GM12873 (cell line): ENCODE measurements around the gene FAM13B.

Experiments used
- TF ChIP-seq, protein P1 (sequence below): IDR thresholded peaks from 2 replicates; pipeline ENCODE4 v1.5.1; 2012; ENCODE audit warnings: low read depth, mild to moderate bottlenecking, moderate library complexity, low read length, control low read depth; ENCODE audit not compliant: insufficient read depth; ENCODE audit errors: missing control alignments

FAM13B gene

DNA sequence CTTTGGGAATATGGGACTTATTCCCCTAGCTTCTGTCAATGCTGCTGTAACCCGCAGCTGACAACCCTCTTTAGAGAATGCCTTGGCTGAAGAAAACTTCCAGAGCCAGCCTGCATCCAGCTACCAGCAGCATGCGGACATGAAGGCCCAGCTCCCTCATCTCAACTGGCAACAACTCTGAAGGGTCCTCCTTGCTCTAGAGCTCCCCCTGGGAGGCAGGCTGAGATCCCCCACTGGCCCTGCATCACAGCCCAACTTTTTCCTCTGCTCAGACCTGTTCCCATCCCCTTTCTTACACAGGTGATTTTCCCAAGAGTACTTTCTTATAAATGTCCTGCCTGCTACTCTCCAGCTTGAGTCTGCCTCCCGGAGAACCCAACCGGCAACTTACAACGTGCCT is 32.2 kb upstream of the FAM13B start:
- TF ChIP-seq, protein P1, sequence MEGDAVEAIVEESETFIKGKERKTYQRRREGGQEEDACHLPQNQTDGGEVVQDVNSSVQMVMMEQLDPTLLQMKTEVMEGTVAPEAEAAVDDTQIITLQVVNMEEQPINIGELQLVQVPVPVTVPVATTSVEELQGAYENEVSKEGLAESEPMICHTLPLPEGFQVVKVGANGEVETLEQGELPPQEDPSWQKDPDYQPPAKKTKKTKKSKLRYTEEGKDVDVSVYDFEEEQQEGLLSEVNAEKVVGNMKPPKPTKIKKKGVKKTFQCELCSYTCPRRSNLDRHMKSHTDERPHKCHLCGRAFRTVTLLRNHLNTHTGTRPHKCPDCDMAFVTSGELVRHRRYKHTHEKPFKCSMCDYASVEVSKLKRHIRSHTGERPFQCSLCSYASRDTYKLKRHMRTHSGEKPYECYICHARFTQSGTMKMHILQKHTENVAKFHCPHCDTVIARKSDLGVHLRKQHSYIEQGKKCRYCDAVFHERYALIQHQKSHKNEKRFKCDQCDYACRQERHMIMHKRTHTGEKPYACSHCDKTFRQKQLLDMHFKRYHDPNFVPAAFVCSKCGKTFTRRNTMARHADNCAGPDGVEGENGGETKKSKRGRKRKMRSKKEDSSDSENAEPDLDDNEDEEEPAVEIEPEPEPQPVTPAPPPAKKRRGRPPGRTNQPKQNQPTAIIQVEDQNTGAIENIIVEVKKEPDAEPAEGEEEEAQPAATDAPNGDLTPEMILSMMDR = peak; percentile 66

DNA sequence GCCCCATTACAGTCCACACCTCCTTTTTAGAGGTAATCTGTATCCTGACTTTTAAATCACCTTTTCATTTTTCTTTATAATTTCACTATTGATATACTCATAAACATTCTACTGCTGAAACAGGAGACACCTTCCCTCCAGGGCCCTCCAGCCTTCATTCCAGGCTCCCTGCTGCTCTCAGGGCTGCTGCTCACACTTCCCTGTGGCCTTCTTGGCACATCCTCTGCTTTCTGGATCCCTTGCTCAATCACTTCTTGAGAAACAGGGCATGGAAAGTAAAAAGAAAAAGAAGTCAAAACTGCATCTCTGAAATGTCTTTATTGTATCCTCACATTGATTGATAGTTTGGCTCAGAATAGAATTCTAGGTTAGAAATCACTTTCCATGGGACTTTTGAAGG is 31.6 kb upstream of the FAM13B start:
- TF ChIP-seq, protein P1 = no peak

DNA sequence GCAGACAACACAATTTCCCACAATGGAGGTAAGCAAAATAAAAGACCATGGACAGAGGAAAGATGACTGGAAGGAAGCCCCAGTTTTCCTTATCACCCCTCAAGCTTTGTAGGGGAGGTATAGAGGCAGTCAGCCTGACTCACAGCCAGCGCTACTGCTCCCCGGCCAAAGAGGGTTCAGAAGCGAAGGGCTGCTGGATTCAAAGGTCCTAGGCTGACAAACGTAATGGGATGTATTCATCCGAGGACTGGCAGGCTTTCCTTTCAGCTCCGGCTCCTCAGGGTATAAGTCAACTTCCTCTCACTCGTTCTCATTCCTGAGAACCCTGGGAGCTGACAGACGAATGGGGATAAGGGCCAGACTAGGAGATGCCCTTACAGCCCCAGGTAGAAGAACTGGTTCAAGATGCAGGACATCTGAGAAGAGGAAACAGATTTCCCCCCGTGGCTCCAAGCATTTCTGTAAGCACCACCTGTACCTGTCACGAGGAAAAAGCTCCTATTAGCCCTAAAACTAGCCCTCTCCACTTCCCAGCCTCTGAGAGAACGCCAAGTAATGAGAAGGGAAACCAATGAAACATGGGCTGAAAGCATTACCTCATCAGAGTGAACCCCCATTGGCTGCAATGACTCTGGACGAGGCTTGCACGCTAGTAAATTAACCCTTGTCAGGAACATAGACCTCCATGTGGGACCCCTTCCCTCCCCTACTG is 22.1 kb upstream of the FAM13B start:
- TF ChIP-seq, protein P1 = no peak

- TF ChIP-seq, protein P1 = no peak
These were observed 21.3 kb upstream of the FAM13B start for GRCh38 chr5:138054206-138054605.

DNA sequence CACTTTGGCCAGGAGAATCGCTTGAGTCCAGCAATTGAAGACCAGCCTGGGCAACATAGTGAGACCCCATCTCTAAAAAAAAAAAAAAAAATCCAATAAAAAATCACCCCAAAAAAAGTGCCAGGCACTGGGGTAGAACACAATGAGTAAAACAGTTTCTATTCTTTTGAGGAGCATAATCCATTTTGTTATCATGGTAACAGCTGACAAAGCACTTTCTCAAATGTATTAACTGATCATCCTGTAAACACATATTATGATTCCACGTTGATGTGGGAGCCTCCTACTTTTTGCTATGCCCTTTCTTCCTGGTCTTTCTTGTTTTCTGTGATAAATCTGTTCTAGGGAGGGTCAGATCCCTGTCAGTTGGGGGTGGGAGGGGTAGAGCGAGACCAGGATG is 20.7 kb upstream of the FAM13B start:
- TF ChIP-seq, protein P1 = no peak

- TF ChIP-seq, protein P1 = no peak
These were observed 18.8 kb upstream of the FAM13B start for GRCh38 chr5:138051441-138052296.

GRCh38 chr5:138038826-138039225 is 5.9 kb upstream of the FAM13B start:
- TF ChIP-seq, protein P1 = no peak
